ENCODE data around the gene FAM171A1.

FAM171A1 gene

DNA sequence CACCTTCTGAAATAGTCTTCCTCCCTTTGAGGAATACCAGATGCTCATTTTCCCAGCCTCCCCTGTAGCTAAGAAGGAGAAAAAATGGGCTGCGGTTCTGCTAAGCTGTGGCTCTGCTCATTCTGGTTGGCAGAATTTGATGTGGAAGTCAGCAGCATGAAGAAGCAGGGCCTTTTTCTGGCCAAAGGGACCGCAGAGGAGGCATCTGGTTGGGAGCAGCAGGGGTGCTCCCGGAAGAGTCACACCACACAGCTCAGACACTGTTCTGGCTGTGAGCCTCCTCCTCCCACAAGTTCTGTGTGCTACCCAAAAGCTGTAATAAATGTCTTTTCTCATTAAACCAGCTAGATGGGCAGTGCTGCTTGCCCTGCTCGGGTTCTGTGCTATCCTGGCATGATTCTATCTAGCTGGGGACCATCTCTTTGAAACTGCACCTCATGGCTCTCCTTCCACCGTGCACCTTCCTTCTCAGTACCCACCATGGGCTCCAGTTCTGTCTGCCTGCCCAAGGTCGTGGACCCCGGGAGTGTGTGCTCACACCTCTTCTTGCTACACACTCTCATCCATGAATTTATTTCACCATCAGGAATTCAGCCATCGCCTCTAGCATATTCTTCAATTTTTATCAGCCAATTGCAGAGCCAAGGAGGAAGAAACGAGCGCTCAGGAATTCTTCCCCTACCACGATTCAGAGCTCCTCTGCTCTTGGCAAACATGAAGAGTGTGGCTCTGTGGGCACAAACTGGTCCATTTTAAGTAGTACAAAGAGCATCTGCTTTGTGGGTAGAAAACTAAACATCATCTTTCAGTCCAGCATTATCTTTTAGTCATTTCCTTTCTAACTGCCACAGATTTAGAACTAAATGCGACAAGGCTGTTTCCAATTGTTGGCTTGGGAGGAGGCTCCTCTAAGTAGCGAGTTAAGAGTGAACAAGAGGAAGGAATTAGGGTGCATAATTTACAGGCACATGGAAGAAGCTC, 76.9 kb downstream of the FAM171A1 start:
- no peak for TF ChIP-seq CTCF (IDR thresholded peaks at IDR 0.05)
- H3K36me3 ChIP-seq (ENCODE audit: control insufficient read depth, insufficient read depth, low read length): no peaks in the 10 kb centered on the region
- H3K4me2 ChIP-seq (ENCODE audit: low read length): no peak overlapping the region
- peaks cover 2% of the 10 kb centered on the region for H3K79me2 ChIP-seq
- H3K27me3 ChIP-seq (ENCODE audit: control insufficient read depth, insufficient read depth, low read length): no peaks in the 10 kb centered on the region
- H2AFZ ChIP-seq: no peak overlapping the region
- H3K9ac ChIP-seq: no peak overlapping the region
- no peak overlapping the region for H3K27ac ChIP-seq
- H3K4me1 ChIP-seq: no peaks in the 10 kb centered on the region
- no peak overlapping the region for H3K4me3 ChIP-seq (ENCODE audit: low read depth, low read length)
- H3K9me3 ChIP-seq (ENCODE audit: control insufficient read depth, low read length): no peaks in the 10 kb centered on the region

DNA sequence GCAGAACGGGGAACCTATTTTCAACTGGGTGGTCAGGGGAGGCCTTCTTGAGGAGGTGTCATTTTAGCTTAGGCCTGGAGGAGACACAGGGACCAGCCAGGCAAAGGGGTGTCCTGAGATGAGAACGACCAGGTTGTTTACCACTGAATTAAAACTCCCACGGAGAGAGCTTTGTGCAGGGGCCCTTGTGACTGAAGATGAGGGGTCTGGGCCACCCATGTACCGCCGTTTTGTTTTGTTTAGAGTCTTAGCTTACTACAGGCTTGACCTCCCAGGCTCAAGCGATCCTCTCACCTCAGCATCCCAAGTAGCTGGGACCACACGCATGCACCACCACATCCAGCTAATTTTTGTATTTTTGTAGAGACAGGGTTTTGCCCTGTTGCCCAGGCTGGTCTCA, 80.4 kb downstream of the FAM171A1 start:
- H3K4me1 ChIP-seq: no peaks in the 10 kb centered on the region
- H3K4me3 ChIP-seq (ENCODE audit: low read depth, low read length): no peak overlapping the region
- no peak overlapping the region for H2AFZ ChIP-seq
- no peaks in the 10 kb centered on the region for H3K9me3 ChIP-seq (ENCODE audit: control insufficient read depth, low read length)
- H3K27me3 ChIP-seq (ENCODE audit: control insufficient read depth, insufficient read depth, low read length): no peaks in the 10 kb centered on the region
- H3K27ac ChIP-seq: no peak overlapping the region
- no peak overlapping the region for H3K4me2 ChIP-seq (ENCODE audit: low read length)
- no peak overlapping the region for H3K9ac ChIP-seq
- H3K36me3 ChIP-seq (ENCODE audit: control insufficient read depth, insufficient read depth, low read length): no peaks in the 10 kb centered on the region
- peaks cover 2% of the 10 kb centered on the region for H3K79me2 ChIP-seq
- no peak for TF ChIP-seq CTCF (IDR thresholded peaks at IDR 0.05)

DNA sequence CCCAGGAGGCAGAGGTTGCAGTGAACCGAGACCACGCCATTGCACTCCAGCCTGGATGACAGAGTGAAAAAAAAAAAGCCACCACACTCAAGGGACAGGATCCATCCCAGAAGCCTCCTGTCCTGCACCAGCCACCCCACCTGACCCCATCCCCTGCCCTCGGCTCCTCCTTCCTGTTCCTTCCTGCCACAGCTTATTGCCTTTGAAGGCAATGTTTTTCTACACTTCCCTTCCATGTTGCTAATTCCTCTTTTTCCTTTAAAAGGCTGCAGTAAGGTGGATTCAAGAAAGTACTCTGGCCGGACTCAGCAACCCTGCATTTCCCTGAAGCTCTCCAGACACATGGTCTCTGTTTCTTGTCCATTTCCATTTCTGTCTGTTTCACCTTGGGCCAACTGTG, 80.9 kb downstream of the FAM171A1 start:
- no peaks in the 10 kb centered on the region for H3K27me3 ChIP-seq (ENCODE audit: control insufficient read depth, insufficient read depth, low read length)
- no peak overlapping the region for H2AFZ ChIP-seq
- no peaks in the 10 kb centered on the region for H3K36me3 ChIP-seq (ENCODE audit: control insufficient read depth, insufficient read depth, low read length)
- no peak overlapping the region for H3K27ac ChIP-seq
- TF ChIP-seq CTCF (IDR thresholded peaks at IDR 0.05): no peak
- no peaks in the 10 kb centered on the region for H3K4me1 ChIP-seq
- H3K9ac ChIP-seq: no peak overlapping the region
- H3K9me3 ChIP-seq (ENCODE audit: control insufficient read depth, low read length): no peaks in the 10 kb centered on the region
- peaks cover 2% of the 10 kb centered on the region for H3K79me2 ChIP-seq
- H3K4me3 ChIP-seq (ENCODE audit: low read depth, low read length): no peak overlapping the region
- no peak overlapping the region for H3K4me2 ChIP-seq (ENCODE audit: low read length)

DNA sequence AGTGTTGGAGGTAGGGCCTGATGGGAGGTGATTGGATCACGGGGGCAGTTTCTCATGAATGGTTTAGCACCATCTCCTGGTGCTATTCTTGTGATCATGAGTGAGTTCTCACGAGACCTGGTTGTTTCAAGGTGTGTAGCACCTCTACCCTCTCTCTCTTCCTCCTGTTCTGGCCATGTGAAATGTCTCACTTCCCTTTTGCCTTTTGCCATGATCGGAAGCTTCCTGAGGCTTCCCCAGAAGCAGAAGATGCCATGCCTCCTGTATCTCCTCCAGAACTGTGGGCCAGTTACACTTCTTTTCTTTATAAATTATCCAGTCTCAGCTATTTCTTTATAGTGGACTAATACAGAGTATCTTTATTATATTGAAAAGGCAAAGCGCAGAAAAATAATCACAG, 90.1 kb downstream of the FAM171A1 start:
- Histone ChIP-seq H3K36me3 (ENCODE audit: control insufficient read depth, insufficient read depth, low read length) (no peaks in the 10 kb centered on the region), H3K27ac (no peak overlapping the region), H3K9ac (no peak overlapping the region), H3K4me3 (ENCODE audit: low read depth, low read length) (no peak overlapping the region), H3K4me1 (no peaks in the 10 kb centered on the region), H2AFZ (no peak overlapping the region), H3K79me2 (no peaks in the 10 kb centered on the region), H3K27me3 (ENCODE audit: control insufficient read depth, insufficient read depth, low read length) (no peaks in the 10 kb centered on the region), H3K4me2 (ENCODE audit: low read length) (no peak overlapping the region), H3K9me3 (ENCODE audit: control insufficient read depth, low read length) (no peaks in the 10 kb centered on the region)
- TF ChIP-seq CTCF (IDR thresholded peaks at IDR 0.05): no peak

DNA sequence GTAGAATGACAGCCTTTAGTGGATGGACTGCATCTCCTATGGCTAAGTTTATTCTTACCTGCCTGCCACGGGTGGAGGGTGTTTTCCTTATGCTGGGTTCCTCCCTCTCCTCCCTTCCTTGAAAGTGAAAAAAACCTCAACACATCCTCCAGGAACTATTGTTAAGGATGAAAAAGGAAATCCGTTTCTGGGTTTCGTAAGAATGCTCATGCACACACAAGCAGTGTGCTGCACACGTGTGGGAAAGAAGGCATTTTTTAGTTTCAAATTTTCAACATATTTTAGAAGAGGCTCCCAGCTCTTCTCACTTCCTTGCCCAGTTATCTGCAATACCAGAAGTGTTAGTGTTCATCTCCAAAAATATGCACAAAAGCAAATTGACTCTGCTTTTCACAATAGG, 90.6 kb downstream of the FAM171A1 start:
- no peaks in the 10 kb centered on the region for H3K27me3 ChIP-seq (ENCODE audit: control insufficient read depth, insufficient read depth, low read length)
- H3K27ac ChIP-seq: no peak overlapping the region
- TF ChIP-seq CTCF (IDR thresholded peaks at IDR 0.05): no peak
- no peaks in the 10 kb centered on the region for H3K79me2 ChIP-seq
- no peak overlapping the region for H2AFZ ChIP-seq
- H3K4me2 ChIP-seq (ENCODE audit: low read length): no peak overlapping the region
- no peaks in the 10 kb centered on the region for H3K9me3 ChIP-seq (ENCODE audit: control insufficient read depth, low read length)
- H3K36me3 ChIP-seq (ENCODE audit: control insufficient read depth, insufficient read depth, low read length): no peaks in the 10 kb centered on the region
- no peaks in the 10 kb centered on the region for H3K4me1 ChIP-seq
- H3K9ac ChIP-seq: no peak overlapping the region
- H3K4me3 ChIP-seq (ENCODE audit: low read depth, low read length): no peak overlapping the region

Measured in parathyroid adenoma (tissue), 2 donors.